ACC112 (cell line): ENCODE results near the gene KCNJ16.

Experiments used
- H2AFZ ChIP-seq: fragments of 200-600 bp; sonication (generic); one replicate; pipeline ENCODE4 v1.6.0; 2017; ENCODE audit warnings: antibody characterized with exemption, low read length; ENCODE audit not compliant: unreplicated experiment
- H3K27ac ChIP-seq: fragments of 200-600 bp; sonication (generic); 2 replicates; pipeline ENCODE4 v1.5.1; 2014; ENCODE audit warnings: low read depth, mild to moderate bottlenecking, antibody characterized with exemption, low read length, moderate library complexity
- H3K27me3 ChIP-seq: fragments of 200-600 bp; sonication (generic); 2 replicates; pipeline ENCODE4 v1.6.1; 2014; ENCODE audit warnings: mild to moderate bottlenecking, antibody characterized with exemption, low read length, moderate library complexity, mixed read lengths; ENCODE audit not compliant: insufficient read depth
- H3K36me3 ChIP-seq: fragments of 200-600 bp; sonication (generic); 2 replicates; pipeline ENCODE4 v1.6.1; 2016; ENCODE audit warnings: mild to moderate bottlenecking, antibody characterized with exemption, low read length, moderate library complexity, mixed read lengths; ENCODE audit not compliant: insufficient read depth
- H3K4me1 ChIP-seq: fragments of 200-600 bp; sonication (generic); one replicate; pipeline ENCODE4 v1.6.1; 2016; ENCODE audit warnings: low read length, mixed read lengths; ENCODE audit not compliant: insufficient read depth, unreplicated experiment, control insufficient read depth
- H3K4me3 ChIP-seq: fragments of 200-600 bp; sonication (generic); 2 replicates; pipeline ENCODE4 v1.5.1; 2014; ENCODE audit warnings: mild to moderate bottlenecking, low read depth, low read length
- H3K79me2 ChIP-seq: fragments of 200-600 bp; sonication (generic); one replicate; pipeline ENCODE4 v1.6.0; 2016; ENCODE audit warnings: low read length; ENCODE audit not compliant: control insufficient read depth, unreplicated experiment, insufficient read depth

KCNJ16 gene

DNA sequence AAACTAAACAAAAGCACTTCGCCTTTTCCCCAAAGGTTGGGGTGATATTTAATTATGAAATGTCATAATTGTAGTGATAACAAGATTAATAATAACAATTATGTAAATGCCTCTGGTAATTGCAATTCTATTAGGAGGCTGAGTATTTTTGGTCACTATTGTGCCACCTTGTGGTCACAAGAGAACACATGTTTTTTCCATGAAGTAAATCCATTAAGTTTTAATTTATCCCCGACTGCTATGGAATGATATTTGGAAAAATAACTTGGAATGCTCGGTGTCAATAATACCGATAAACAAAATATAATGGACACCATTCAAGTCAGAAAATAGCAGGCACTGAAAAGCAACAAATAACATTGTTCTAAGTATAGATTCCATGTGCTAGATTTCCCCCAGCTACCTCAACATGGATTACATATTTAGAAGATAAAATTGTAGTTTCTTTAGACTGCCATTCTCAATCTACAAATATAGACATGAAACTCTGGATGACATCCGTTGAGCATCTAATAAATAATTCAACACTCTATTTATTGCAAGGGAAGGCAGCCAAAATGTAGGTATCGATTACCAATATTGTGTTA lies 69.3 kb downstream of the KCNJ16 start:
- Histone ChIP-seq H3K79me2 (no peaks in the 10 kb centered on the region), H3K4me1 (no peaks in the 10 kb centered on the region), H3K27ac (no peak overlapping the region), H3K4me3 (no peak overlapping the region), H3K36me3 (no peaks in the 10 kb centered on the region), H3K27me3 (no peaks in the 10 kb centered on the region), H2AFZ (peak overlapping the region; percentile 19)

DNA sequence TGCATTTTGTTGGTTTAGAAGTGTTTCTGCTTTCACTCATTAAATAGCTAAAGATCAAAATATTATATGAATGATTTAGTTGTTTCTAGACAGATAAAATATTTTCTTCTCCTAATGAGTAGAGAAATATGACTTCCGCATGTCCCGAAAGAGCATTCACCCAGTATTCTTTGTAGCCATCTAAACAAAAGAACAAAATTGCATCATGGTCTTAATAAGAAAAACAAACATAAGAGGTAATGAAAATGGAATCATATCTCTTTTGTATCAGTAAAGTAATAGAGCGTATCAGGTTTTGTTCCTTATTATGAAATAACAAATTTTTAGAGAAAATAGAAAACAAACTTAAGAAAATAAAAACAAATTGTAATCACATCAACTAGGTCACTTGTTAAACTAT lies 78.2 kb downstream of the KCNJ16 start:
- Histone ChIP-seq H3K27me3 (no peaks in the 10 kb centered on the region), H3K4me3 (no peak overlapping the region), H3K27ac (no peak overlapping the region), H2AFZ (no peak overlapping the region), H3K36me3 (no peaks in the 10 kb centered on the region), H3K4me1 (no peaks in the 10 kb centered on the region), H3K79me2 (no peaks in the 10 kb centered on the region)

DNA sequence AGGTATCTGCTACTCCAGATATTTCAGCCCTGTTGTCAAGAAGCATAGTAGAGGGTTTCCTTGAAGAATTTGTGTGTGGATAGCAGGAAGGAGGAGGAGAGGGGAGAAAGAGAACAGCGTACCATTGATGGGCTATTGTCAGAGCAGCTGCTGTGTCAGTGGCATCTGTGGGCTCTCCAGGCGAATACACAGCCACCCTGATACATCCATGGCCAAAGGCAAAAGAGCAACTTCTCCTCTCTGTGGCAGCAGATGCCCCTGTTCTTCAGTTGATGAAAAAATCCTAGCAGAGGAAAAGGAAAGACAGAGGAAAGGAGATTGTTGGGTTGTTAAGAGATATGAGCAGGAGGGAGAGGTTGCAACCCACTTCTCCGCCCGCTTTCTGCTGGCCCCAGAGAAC lies 82.1 kb downstream of the KCNJ16 start:
- H3K79me2 ChIP-seq = no peaks in the 10 kb centered on the region
- no peaks in the 10 kb centered on the region for H3K36me3 ChIP-seq
- H3K27me3 ChIP-seq = no peaks in the 10 kb centered on the region
- H3K27ac ChIP-seq = no peak overlapping the region
- no peak overlapping the region for H2AFZ ChIP-seq
- H3K4me3 ChIP-seq = no peak overlapping the region
- H3K4me1 ChIP-seq = peaks cover 3% of the 10 kb centered on the region

GRCh38 chr17:70158180-70158579 lies 83.2 kb downstream of the KCNJ16 start:
- H3K27me3 ChIP-seq = no peaks in the 10 kb centered on the region
- no peaks in the 10 kb centered on the region for H3K36me3 ChIP-seq
- H3K27ac ChIP-seq = no peak overlapping the region
- H3K79me2 ChIP-seq = no peaks in the 10 kb centered on the region
- peaks cover 3% of the 10 kb centered on the region for H3K4me1 ChIP-seq
- no peak overlapping the region for H2AFZ ChIP-seq
- H3K4me3 ChIP-seq = no peak overlapping the region

GRCh38 chr17:70158591-70158990 lies 83.6 kb downstream of the KCNJ16 start:
- no peaks in the 10 kb centered on the region for H3K27me3 ChIP-seq
- no peak overlapping the region for H3K4me3 ChIP-seq
- no peak overlapping the region for H2AFZ ChIP-seq
- no peak overlapping the region for H3K27ac ChIP-seq
- H3K36me3 ChIP-seq = no peaks in the 10 kb centered on the region
- no peaks in the 10 kb centered on the region for H3K79me2 ChIP-seq
- peaks cover 3% of the 10 kb centered on the region for H3K4me1 ChIP-seq

DNA sequence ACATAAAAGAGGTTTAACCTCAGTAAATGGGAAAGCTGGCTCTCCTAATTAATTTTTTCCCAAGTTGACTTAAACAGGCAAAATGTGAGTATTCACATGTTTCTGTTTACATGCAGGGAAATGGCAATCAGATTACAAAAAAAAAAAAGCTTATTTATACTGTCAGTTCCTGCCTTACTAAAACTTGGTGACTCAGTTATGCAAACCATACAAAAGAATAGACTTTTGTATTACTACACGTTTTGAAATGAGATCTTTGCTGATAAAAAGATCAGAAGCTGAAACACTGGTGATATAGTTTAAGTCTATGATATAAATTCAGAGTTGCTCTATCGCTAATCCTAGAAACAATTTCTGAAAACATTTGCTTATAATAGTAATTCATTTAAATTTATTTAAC lies 85.0 kb downstream of the KCNJ16 start:
- peaks cover 3% of the 10 kb centered on the region for H3K4me1 ChIP-seq
- H3K79me2 ChIP-seq = no peaks in the 10 kb centered on the region
- no peak overlapping the region for H2AFZ ChIP-seq

GRCh38 chr17:70161519-70161918 lies 86.5 kb downstream of the KCNJ16 start:
- no peak overlapping the region for H3K4me3 ChIP-seq
- H2AFZ ChIP-seq = no peak overlapping the region
- H3K27ac ChIP-seq = no peak overlapping the region
- H3K27me3 ChIP-seq = no peaks in the 10 kb centered on the region
- no peaks in the 10 kb centered on the region for H3K79me2 ChIP-seq
- H3K4me1 ChIP-seq = peaks cover 3% of the 10 kb centered on the region
- H3K36me3 ChIP-seq = no peaks in the 10 kb centered on the region

More for the DNA sequence above, 85.0 kb downstream of the KCNJ16 start:
- H3K27me3 ChIP-seq = no peaks in the 10 kb centered on the region
- H3K27ac ChIP-seq = no peak overlapping the region
- no peak overlapping the region for H3K4me3 ChIP-seq
- H3K36me3 ChIP-seq = no peaks in the 10 kb centered on the region

DNA sequence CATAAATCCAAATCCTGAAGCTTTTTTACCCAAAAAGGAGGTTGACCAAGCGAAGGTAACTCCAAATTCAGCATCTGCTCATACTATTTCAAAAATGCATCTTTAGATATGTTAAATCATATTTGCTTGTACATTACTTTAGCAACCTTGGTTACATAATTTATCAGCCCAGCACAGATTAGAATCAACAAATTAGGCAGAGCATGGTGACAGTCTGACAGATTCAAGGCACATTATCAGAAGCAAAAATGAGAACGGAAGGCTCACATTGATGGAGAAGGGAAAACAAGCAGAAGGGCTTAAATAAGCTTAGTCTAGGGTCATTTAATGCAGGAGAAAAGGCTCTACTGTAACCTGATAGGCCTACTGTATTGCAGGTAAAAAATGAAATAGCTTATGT lies 90.4 kb downstream of the KCNJ16 start:
- H3K4me1 ChIP-seq = no peaks in the 10 kb centered on the region
- no peaks in the 10 kb centered on the region for H3K79me2 ChIP-seq
- H3K27ac ChIP-seq = no peak overlapping the region
- H3K4me3 ChIP-seq = no peak overlapping the region
- no peak overlapping the region for H2AFZ ChIP-seq
- H3K27me3 ChIP-seq = no peaks in the 10 kb centered on the region
- no peaks in the 10 kb centered on the region for H3K36me3 ChIP-seq

- no peak overlapping the region for H2AFZ ChIP-seq
- no peaks in the 10 kb centered on the region for H3K4me1 ChIP-seq
- H3K4me3 ChIP-seq = no peak overlapping the region
- H3K27ac ChIP-seq = no peak overlapping the region
- H3K27me3 ChIP-seq = no peaks in the 10 kb centered on the region
- no peaks in the 10 kb centered on the region for H3K79me2 ChIP-seq
- H3K36me3 ChIP-seq = no peaks in the 10 kb centered on the region
These were observed 91.6 kb downstream of the KCNJ16 start for GRCh38 chr17:70166615-70167014.

DNA sequence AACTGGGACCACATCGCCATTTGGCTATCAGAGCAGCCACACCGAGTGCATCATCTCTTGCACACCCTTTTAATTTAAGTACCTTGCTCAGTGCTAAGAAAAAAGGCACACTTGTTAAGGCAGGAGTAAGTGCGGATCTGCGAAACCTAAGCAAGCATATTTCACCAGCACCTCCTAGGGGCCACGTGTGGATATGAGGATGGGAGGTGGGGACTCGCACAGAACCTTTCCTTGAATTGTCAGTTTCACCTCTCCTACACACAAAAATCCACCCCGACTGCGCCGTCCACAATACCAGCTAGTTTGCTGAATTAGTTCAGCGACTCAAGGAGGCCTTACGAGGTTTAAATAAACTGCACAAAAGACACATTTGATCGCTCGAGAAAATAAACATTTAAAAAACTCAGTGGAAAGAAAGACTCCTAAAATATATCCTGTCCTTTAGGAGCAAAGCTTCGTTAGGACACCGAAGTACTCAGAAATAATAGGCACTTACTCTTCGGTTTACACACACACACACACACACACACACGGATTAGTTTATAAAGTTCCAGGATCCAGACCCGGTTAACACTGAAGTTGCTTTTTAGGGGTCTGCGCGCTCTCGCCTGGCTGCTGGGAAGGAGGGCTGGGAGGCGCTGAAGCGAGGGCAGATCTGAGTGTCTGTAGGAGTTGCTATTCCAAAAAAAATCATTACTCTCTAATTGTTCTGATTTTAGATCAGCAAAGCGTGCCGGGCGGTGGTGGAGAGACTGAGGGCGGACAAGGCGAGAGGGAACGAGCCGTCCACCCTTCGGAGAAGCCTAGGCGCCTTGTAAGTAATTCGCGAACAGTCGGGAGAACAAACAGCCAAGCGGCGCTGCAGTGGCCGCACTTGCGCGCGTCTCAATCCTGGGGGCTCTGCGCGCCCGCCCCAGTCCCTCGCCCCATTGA lies 93.3 kb downstream of the KCNJ16 start:
- Histone ChIP-seq H3K4me1 (peaks cover 11% of the 10 kb centered on the region), H2AFZ (peak overlapping the region; percentile 36)

More for the DNA sequence above, 93.3 kb downstream of the KCNJ16 start:
- Histone ChIP-seq H3K36me3 (no peaks in the 10 kb centered on the region), H3K27ac (no peak overlapping the region), H3K79me2 (no peaks in the 10 kb centered on the region), H3K4me3 (peak overlapping the region; percentile 88), H3K27me3 (no peaks in the 10 kb centered on the region)
